Measurements from ENCODE around the gene EFCAB3.
"Not testable (repeated sequence)": the region's sequence is repeated elsewhere in the genome, so short reads cannot be mapped to it uniquely, and the experiment has no call there.

DNA sequence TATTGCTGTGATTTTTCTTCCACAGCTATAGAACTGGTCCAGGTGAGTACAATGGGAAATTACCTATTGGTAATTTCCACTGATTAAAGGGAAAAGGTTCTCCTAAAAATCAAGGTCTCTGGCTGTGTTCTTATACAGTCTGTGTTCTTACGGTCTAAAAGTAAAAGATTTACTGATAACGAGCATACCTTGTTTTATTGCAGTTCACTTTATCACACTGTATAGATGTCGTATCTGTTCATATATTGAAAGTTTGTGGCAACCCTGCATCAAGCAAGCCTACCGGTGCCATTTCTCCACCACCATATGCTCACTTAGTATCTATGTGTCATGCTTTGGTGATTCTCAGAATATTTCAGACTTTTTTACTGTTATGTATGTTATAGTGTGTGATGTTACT is 54.9 kb downstream of the EFCAB3 start:
- not testable (repeated sequence) for TF ChIP-seq POLR2AphosphoS5 (IDR thresholded peaks at IDR 0.05; ENCODE audit: insufficient read depth in 1 of 2, low read depth in 1 of 2); CTCF (IDR thresholded peaks at IDR 0.05)
